Prostate gland (tissue), 2 donors: ENCODE data around the gene IFT25. TPM values are rescaled to one million over a fixed set of nuclear protein-coding genes. Genes with fewer than 3 reads are reported as not detected.

Experiments
- DNase-seq: peaks from one replicate; pipeline ENCODE4 v3.0.0-alpha.2; 2019; ENCODE audit warnings: low spot score
- H3K27ac ChIP-seq, 2 donors: fragments of 200-600 bp; sonication (generic); 2 replicates each; pipeline ENCODE4 v1.5.1; 2017 to 2019
- H3K27me3 ChIP-seq: fragments of 200-600 bp; sonication (generic); replicated peaks from 2 replicates; pipeline ENCODE4 v1.5.1; 2019; ENCODE audit not compliant: insufficient read depth
- H3K36me3 ChIP-seq, 2 donors: fragments of 200-600 bp; sonication (generic); 1 replicate in 1 of 2; 2 replicates in 1 of 2; pipeline versions ENCODE4 v1.5.1 to v1.8.1; 2017 to 2019
- H3K4me1 ChIP-seq: fragments of 200-600 bp; sonication (generic); replicated peaks from 2 replicates; pipeline ENCODE4 v1.5.1; 2019
- H3K4me3 ChIP-seq, 2 donors: fragments of 200-600 bp; sonication (generic); 2 replicates each; pipeline ENCODE4 v1.5.1; 2017 to 2019
- H3K9me3 ChIP-seq: fragments of 200-600 bp; sonication (generic); 2 replicates; pipeline ENCODE4 v1.5.1; 2017
- CTCF ChIP-seq, 4 experiments: fragments of 200-600 bp in 2 of 4; fragments of 450-650 bp in 2 of 4; sonication (generic) in 2 of 4; IDR thresholded peaks; 1 replicate in 3 of 4; 2 replicates in 1 of 4; pipeline ENCODE4 v1.5.1; 2016 to 2019; ENCODE audit warnings: antibody characterized with exemption in 4 of 4, mild to moderate bottlenecking in 2 of 4, moderate library complexity in 2 of 4
- POLR2A ChIP-seq: fragments of 450-650 bp; IDR thresholded peaks from one replicate; pipeline ENCODE4 v1.6.1; 2016; ENCODE audit warnings: antibody characterized with exemption, mild to moderate bottlenecking
- POLR2AphosphoS5 ChIP-seq: sonication (generic); formaldehyde crosslinking; IDR thresholded peaks from one replicate; pipeline ENCODE4 v1.6.1; 2017; ENCODE audit warnings: antibody characterized with exemption
- WGBS: methylation state at CpG from one replicate; pipeline ENCODE4 v1.1.5; 2018; 5-methylcytosine and 5-hydroxymethylcytosine counted together
- intact Hi-C: fragments of 100-400 bp; cut with DNase I; formaldehyde crosslinking; loops from one replicate; pipeline ENCODE4 v1.14.2; 2022
- total RNA-seq, 2 donors: library from RNA; depleted of rRNA; stranded (reverse); fragments of >200 nt; gene quantifications; one replicate each; pipeline ENCODE4 v1.1.0, GENCODE V29; 2016

IFT25 gene
- total RNA-seq, 2 donors from 2014 or later, result 13.7 to 18.9 TPM

GRCh38 chr1:53957194-53957818 lies 11.8 kb upstream of the IFT25 start:
- intact Hi-C loops, result no loop called here
- H3K9me3 ChIP-seq, result no peaks in the 10 kb centered on the region
- H3K36me3 ChIP-seq, result no peaks in the 10 kb centered on the region
- DNase-seq, result no peak
- WGBS, result 28% methylated on average over 3 of the region's 3 CpGs
- peaks cover 6% of the 10 kb centered on the region for H3K4me1 ChIP-seq
- H3K4me3 ChIP-seq, result no peak overlapping the region
- no peak for TF ChIP-seq POLR2AphosphoS5
- no peak for TF ChIP-seq POLR2A
- TF ChIP-seq CTCF (IDR thresholded peaks at IDR 0.05), result no peak
- H3K27me3 ChIP-seq, result no peaks in the 10 kb centered on the region
- peak overlapping the region; percentile 15 to 42 for H3K27ac ChIP-seq

DNA sequence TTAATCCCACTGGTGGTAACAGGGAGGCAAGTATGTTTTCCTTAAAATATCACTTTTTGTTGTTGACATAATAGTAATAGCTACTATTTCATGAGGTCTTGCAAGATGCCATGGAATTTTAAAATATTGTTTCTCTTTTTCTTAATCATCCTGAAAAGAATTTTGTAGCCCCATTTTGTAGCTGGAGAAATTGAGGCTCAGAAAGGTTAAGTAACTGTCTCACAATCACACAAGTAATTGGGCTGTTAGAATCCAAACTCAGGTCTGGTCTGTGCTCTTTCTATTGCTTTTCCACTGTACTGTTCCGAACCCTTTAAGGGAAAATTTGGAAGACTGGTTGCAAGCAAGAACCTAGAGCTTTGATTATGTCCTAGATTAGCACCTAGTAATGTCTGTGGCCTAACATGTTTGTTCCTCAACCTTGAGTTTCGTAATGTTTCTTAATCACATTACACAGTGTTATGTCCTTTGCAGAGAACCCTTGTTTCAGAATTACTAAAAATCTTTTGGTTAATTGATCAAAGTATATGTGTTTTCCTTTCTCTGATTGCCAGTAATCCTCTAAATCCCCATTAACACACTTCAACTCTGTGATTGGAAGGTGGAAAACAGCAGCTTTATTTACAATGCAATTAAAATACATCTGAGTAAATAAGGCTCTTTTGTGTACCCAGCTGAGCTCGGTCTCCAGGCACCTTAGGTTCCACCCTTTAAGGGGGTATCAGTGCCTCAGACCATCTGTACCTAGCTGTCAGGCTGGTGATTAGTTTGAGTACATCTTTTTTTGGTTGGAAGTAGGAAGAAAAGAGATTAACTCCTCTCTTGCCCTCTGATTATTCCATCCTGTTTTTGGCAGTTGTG lies 11.0 kb upstream of the IFT25 start:
- TF ChIP-seq POLR2AphosphoS5, result no peak
- no peak for TF ChIP-seq POLR2A
- TF ChIP-seq CTCF (IDR thresholded peaks at IDR 0.05), result no peak
- WGBS, result 50% methylated on average over 3 of the region's 3 CpGs
- peaks cover 6% of the 10 kb centered on the region for H3K4me1 ChIP-seq
- intact Hi-C loops, result no loop called here
- H3K9me3 ChIP-seq, result no peaks in the 10 kb centered on the region
- peak overlapping the region; percentile 15 to 42 for H3K27ac ChIP-seq
- DNase-seq, result no peak
- no peaks in the 10 kb centered on the region for H3K36me3 ChIP-seq
- H3K27me3 ChIP-seq, result no peaks in the 10 kb centered on the region
- H3K4me3 ChIP-seq, result no peak overlapping the region

GRCh38 chr1:53954128-53954527 lies 8.6 kb upstream of the IFT25 start:
- no peak overlapping the region for H3K27ac ChIP-seq
- no peaks in the 10 kb centered on the region for H3K27me3 ChIP-seq
- intact Hi-C loops, result no loop called here
- WGBS, result 57% methylated on average over 2 of the region's 2 CpGs
- no peaks in the 10 kb centered on the region for H3K9me3 ChIP-seq
- H3K4me3 ChIP-seq, result no peak overlapping the region
- peaks cover 6% of the 10 kb centered on the region for H3K4me1 ChIP-seq
- TF ChIP-seq POLR2AphosphoS5, result no peak
- no peaks in the 10 kb centered on the region for H3K36me3 ChIP-seq
- DNase-seq, result no peak

GRCh38 chr1:53951697-53952096 lies 6.2 kb upstream of the IFT25 start:
- H3K27me3 ChIP-seq, result no peaks in the 10 kb centered on the region
- intact Hi-C loops, result no loop called here
- DNase-seq, result peak; percentile 59
- H3K9me3 ChIP-seq, result no peaks in the 10 kb centered on the region
- H3K4me1 ChIP-seq, result peaks cover 2% of the 10 kb centered on the region
- no peaks in the 10 kb centered on the region for H3K36me3 ChIP-seq
- 26% methylated on average over 5 of the region's 5 CpGs for WGBS
- H3K27ac ChIP-seq, result peak overlapping the region in 1 of 2 donors; percentile 53
- TF ChIP-seq CTCF (IDR thresholded peaks at IDR 0.05) (peak in 1 of 4 experiments; percentile 18), POLR2A (no peak), POLR2AphosphoS5 (peak; percentile 77)
- H3K4me3 ChIP-seq, result no peak overlapping the region

GRCh38 chr1:53949023-53949990 lies 3.8 kb upstream of the IFT25 start:
- H3K36me3 ChIP-seq, result no peaks in the 10 kb centered on the region
- peak; percentile 20 to 62 (median 38) for TF ChIP-seq CTCF (IDR thresholded peaks at IDR 0.05)
- TF ChIP-seq POLR2A, result no peak
- TF ChIP-seq POLR2AphosphoS5, result no peak
- intact Hi-C loops, result no loop called here
- DNase-seq, result no peak
- WGBS, result 73% methylated on average over 4 of the region's 4 CpGs
- H3K27ac ChIP-seq, result no peak overlapping the region
- H3K9me3 ChIP-seq, result no peaks in the 10 kb centered on the region
- H3K4me1 ChIP-seq, result peaks cover 4% of the 10 kb centered on the region
- no peak overlapping the region for H3K4me3 ChIP-seq
- H3K27me3 ChIP-seq, result no peaks in the 10 kb centered on the region
